GM21515 (cell line): ENCODE measurements around the gene CEP95.

Experiments
- ATAC-seq: cut with Tn5 transposase; IDR thresholded peaks from one replicate; pipeline ENCODE4 v1.9.1; 2021; ENCODE audit not compliant: unreplicated experiment

Gene CEP95

DNA sequence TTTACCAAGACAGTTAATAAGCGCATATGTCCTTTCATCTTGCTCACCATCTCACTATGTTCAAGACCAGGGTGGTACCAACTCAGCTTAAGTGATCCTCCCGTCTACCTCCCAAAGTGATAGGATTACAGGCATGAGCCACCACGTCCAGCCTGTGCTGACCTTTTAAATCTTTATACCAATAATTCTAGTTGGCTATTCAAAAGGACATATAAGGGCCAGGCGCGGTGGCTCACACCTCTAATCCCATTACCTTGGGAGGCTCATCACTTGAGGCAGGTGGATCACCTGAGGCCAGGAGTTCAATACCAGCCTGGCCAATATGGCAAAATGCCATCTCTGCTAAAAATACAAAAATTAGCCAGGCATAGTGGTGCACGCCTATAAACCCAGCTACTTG is 2.4 kb downstream of the CEP95 start:
- no peak for ATAC-seq

DNA sequence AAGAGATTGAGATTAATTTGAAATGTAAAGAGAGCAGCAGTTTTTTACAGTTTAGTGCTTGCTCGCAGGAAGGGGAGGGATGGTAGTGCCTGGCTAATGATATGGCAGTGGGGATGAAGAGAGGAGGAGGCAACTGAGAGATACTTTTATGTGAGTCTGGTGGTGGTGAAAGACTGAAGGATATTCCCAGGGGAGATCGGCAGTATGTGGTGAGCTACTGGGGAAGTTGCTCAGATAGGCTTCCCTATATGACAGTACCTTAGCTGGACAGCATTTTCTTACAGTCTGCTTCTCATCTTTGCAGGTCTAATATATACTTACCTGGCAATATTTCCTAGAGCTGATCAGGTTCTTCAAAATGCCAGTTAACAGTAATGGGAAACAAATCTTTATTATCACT is 8.6 kb downstream of the CEP95 start:
- ATAC-seq: no peak

DNA sequence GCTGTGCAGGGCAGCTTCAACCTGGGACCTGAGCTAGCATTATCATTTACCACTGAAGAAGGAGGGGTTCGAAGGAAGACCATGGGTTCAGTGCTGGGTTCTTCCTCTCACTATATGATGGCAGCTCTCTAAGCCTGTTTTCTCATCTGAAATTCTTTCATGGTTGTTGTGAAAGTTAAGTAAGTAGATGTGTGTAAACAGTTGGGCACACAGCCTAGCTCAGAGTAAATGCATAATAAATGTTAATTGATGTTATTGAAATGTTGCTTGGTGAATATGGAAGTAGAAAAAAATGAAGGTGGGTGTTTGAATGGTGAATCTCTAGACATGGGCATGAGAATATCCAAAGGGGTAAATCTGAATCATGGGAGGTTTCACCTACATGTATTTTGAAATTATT is 9.1 kb downstream of the CEP95 start:
- ATAC-seq: no peak

DNA sequence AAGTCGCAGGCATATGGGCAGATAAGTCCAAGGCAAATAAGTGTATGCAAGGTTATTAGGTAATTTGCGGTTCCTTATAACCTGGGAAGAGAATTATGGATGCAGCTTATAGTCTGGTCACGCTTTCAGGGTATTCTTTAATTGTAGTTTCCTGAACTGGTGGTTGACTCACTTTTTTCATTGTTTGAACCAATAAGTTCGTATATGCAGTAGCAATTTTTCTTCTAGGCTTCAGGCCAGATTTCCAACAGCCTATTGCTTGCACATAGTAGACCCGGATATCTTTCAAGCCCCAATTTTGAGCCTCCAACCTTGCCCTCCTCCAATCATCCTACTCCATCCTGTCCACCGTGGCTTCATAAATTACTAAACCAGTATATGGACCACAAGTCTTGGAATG is 12.8 kb downstream of the CEP95 start:
- no peak for ATAC-seq

DNA sequence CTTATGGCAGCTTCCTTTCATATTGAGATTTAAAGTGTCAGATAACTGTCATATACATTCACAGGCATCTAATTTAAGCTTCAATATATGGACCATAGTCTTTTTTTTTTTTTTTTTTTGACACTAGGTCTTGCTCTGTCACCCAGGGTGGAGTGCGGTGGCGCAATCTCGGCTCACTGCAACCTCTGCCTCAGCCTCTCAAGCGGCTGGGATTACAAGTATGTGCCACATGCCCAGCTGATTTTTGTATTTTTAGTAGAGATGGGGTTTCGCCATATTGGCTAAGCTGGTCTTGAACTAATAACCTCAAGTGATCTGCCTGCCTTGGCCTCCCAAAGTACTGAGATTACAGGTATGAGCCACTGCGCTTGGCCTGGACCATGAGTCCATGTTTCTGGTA is 13.6 kb downstream of the CEP95 start:
- ATAC-seq: no peak

DNA sequence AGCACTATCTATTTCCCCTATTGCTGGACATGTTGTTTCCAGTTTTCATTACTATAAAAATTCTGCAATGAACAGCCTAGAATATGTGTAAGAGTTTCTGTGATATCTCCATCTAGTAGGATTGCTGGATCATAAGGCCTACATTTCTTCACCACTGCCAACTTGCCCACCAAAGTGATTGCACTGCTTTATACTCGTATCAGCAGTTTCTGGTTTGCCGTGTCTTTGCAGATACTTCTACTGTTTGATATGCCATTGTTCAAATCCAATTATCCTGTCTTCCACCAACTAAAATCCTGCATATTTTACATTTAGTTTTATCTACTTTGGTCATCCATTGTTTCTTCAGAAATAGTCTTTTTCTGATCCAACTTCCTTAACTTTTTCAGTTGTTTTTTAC is 21.1 kb downstream of the CEP95 start:
- no peak for ATAC-seq

DNA sequence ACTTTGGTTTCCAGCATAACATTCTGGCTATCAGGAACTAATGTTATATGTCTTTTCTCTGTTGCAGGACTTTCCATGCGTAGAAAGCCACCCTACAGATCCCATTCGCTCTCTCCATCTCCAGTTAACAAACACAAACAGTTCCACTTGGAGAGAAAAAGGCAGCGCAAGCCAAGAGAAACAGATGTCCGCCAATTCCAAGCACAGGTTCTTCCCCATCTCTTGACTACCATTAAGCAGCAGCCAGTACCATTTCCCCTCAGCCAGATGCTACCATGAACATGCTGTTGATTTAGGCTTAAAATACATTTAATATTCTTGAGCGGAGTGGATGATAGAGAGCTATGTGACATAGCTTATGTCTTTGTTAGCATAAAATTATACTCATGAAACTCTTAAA is 22.4 kb downstream of the CEP95 start:
- ATAC-seq: no peak

DNA sequence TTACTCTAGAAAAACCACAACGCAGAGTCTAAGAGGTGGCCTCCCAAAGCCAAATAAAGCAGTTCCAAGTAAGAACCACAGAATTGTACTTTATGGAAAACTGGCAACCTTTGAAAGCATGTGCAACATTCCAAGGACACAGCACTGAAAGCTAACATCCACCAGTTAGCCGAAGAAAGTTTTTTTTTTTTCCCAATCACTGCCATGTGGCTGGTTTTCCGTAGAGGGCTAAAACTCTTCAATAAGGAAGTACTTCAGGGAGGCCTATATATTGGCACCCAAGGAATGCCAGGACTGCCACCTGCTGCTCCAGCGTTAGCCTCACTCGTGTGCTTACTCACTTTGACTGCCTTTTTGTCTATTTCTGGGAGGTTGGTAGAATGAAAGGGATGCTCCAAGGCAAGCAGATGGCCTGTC is 25.2 kb downstream of the CEP95 start:
- ATAC-seq: no peak

DNA sequence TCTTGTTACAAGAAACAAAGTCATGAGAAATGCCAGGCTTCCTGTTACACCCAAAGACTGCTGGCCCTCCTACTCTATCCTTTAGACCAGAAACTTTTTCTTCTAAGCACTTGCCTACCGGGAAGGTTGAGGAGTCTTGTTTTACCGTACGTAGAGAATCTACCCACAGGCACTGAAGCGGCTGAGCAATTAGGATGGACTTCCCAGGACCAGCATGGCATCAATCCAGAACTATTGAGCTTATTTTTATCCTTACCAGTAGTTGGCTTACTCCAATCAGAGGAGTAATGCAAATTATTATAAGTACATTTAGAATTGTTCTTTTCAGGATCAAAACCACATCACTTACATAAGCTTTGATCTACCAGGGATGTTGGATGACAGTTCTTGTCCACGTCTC is 25.6 kb downstream of the CEP95 start:
- ATAC-seq: no peak

DNA sequence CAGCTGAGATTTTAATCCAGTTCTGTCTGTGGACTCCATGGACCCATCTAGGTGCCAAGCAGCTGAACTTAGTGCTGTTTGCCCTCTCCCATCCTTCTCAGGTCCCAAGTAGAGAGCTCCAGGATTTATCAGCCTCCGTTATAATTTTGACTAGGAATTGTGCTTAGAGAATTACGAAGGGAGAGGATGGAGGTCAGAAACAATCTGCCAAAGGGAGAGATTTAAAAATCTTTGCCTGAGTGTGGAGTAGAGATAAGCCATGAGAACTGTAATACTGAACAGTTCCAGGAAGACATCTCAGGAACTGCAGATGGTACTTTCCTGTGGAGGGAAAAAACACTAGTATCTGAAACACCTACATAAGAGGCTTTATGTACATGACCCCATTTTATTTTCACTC is 27.0 kb downstream of the CEP95 start:
- no peak for ATAC-seq

DNA sequence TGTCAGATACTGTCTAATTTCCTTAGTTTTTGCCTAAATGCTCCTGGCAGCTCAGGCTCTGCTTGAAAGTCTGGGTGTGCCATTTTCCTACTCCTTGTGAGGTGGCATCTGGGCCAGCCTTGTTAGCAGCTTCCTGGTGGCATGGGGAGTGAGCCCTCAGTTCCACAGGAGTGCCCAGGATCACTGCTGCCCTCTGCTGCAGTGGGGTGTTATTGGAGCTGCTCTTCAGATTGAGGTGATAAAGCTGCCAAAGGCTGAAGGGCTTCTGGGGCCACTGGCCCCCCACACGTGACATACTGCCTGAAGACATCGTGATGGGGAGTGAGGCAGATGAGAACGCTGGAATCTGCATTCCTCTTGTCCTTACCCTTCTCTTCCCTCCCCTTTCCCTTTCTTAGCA is 27.4 kb downstream of the CEP95 start:
- ATAC-seq: no peak

DNA sequence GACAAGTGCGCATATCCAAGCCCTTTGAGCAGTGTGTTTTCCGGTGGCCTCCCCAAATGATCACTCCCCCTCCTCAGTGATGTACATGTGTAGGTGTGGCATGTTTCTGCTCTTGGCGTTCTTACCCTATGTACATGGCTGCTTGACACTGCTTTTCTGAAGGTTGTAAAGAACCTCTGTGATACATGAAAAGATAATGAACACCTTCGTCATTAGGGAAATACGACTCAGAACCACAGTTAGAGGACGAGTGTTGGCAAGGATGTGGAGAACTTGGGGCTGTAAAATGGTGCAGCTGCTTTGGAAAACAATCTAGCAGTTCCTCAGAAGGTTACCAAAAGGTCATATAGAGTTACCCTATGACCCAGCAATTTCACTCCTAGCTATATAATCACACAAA is 28.6 kb downstream of the CEP95 start:
- no peak for ATAC-seq

DNA sequence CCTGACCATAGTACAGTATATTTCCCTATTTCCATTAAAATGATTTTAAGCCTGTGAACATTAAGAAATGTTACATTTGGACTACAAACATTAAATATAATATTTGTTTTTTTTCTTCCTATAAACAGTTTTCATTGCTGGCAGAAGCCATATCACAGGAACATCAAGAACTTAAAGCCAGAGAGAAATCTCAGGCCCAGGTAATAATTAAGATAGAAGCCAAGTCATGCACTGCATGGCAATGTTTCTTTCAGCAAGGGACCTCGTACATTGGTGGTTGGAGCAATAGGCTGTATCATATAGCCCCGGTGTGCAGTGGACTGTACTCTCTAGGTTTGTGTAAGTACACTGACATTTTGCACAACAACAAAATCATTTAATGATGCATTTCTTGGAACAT is 30.1 kb downstream of the CEP95 start:
- ATAC-seq: no peak

DNA sequence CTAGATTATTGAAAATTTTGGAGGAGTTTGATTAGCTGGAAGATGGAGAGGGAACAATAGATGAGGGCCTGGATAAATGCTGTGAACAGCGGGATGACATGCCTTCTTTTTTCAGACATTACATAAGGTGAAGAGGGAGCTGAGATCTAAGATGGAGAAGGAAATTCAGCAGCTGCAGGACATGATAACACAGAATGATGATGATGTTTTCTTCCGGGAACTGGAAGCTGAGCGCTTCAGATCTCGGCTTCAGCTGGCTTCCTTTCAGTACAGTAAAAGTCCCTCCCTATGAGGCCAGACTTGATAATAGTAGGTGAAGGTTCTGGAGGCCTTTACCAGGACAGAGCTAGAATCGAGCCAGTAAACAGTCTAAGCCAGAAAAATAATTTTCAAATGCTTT is 30.7 kb downstream of the CEP95 start:
- no peak for ATAC-seq

DNA sequence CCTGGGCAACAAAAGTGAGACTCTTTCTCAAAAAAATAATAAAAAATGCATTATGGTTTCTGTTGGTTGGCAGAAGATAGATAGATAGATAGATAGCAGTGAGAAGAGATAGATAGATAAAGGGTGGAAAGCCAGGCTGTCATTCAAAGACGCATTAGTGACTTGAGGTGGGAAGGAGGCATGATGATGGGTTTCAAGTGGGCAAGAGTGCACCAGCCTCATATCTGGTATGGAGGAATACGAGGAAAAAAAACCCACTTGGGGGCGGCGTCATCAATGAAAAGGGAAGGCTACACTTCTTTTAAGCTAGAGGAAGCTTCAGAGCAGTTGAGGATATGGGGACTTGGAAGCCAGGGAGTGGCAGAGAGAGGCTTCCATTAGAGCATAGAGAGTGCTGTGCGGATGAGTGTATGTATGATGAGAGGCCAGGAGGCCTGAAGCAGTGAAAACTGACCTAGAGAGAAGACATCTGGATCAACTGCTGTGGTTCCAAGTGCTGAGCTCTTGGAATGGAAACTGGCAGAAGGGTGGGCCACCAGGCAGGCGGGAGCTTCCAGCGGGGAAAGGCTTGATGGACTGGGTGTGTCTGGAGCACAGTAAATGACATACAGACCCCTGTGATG is 31.8 kb downstream of the CEP95 start:
- ATAC-seq: no peak

DNA sequence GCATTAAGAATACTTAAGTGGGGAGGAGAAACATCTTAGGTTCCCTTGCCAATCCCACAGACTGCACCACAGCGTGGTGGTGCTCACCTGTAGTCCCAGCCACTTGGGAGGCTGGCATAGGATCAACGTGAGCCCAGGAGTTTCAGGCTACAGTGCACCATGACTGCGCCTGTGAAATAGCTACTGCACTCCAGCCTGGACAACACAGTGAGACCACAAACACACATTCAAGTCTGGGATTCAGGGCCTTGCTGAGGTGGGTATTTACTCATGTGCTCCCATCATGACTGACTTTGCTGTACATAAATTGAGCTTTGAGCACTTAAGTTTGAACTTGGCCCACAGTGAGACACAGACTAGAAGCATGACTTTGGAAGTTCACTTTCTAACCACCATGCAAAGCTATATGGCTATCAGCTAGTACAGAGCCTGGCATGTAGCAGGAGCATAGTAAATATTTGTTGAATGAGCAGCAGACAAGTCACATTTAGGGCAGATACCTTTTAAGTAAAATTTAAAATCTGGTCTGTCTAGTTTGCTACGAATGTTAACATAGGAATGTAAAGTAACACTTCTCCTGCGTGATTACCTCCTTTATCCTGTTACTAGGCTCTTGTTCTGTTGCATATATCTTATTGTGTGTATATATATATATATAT is 33.5 kb downstream of the CEP95 start:
- ATAC-seq: no peak

DNA sequence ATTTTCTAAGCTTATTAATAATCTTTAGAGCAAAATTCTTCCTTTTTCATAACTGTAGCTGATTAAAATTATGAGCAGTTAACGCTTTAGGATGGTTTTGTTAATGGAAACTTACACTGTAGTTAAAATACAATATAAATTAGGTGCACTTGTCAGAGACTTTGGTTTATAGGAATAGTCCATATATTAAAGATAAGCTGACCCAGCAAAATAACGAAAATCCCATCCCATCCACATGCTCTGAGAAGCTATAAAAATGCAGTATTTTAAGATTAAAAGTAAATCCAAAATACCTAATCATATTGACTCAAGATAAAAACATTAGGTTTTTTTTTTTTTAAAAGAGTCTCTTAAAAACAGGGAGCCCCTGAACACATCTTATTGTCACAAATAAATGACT is 38.0 kb downstream of the CEP95 start:
- no peak for ATAC-seq

DNA sequence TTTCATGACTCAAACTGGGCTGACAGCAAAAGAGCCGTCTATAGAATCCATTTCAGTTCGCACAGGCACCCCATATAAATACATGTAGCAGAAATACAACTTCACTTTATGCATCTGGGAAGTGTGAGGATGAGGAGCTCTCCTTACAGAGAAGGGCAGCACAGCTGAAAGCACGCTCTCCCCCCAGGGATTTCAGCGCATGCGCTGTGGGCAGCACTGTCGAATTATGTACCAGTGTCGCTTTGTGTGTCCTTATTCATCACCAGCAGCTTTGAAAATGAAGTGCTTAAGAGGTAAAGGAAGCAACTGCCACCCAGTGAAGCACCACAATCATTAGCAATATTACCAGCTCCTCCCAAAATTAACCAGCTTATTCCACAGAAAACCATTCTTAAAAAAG is 39.9 kb downstream of the CEP95 start:
- ATAC-seq: no peak

DNA sequence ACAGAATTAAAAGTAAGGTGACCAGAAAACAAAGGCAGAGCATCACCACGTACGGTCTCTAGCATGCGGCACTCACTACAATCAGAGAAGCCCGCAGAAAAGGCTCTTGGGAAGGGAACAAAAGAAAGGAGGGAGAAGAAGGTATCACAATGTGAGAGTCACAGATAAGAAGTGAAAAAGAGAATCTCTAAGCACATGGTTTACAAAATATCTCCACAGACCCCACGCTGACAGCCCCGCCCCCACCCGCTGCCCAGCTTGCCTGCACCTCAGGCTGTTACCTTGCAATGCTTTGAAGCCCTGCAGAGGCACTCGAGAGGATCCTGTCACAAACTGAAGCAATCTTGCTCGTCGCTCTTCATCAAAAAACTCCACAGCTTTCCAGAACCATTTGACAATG is 40.5 kb downstream of the CEP95 start:
- ATAC-seq: no peak

DNA sequence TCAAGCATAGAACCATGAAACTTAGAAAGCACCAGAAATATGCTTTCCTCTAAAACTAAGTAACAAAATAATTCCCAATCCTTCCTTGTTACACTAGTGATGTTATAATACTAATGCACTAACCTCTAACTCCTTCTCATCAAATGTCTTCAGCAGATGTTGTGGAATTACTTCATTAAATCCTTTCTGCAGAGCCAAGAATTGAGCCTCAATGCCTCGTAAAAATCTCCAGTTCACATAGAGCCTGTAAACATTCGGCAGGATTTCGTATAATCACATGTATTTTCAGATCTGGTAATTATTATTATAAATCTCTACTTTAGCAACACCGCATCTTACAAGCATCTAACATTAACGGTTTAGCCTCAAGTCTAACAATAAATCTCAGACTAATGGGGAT is 44.7 kb downstream of the CEP95 start:
- no peak for ATAC-seq

DNA sequence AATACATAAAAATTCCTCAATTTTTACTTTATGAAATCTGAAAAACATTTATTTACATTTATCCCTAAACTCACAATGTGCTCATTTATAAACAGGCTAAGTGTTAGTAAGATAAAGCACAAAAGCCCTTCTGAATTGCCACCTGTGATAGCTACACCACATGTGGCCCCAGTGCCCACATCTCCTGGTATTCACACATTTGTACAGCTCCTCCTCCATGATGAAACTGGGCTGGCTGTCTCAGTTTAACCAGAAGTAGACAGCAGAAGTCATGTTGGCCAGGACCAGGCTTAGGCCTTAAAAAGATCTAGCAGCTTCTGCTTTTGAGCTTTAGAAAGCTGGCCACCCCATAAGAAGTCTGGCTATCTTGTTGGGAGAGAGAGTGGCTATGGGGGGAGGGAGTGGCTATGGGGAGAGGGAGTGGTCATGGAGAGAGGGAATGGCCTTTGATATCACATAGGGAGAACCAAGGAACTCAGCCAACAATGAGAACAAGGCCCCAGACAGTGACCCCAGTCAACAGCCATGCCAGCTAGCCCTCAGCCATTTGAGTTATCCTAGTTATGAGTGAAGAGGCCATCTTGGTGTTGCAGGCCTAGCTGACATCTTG is 47.4 kb downstream of the CEP95 start:
- no peak for ATAC-seq

DNA sequence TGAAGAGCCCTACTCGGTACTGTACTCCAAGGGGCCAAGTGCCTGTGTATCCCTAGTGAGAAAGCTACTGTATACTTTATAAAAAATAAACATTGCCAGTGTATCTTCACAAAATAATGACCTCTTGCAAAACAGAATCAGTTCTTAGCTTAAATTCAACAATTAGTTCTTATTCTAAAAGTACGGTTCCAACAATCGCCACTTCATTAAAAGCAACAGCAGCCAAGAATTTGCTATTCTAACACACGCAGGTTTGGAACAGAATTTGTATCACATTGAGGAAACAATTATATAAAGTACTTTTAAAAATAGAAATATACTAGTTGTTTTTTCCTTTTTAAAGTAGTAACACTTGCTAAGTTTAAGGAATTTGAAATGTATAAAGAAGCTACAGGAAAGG is 48.5 kb downstream of the CEP95 start:
- no peak for ATAC-seq

DNA sequence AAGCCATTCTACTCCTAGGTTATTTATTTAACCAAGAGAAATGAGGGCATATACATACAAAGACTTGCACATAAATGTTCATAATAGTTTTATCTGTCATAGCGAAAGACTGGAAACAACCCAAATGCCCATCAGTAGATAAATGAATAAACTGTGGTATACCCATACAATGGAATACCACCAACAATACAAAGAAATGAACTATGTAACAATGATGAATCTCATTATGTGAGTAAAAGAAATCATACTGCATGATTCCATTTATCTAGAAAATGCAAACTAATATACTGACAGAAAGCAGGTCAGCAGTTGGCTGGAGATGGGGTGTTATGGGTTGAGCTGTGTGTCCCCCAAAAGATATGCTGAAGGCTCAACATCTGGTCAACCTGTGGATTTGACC is 57.3 kb downstream of the CEP95 start:
- no peak for ATAC-seq
